H1 (cell line): ENCODE data around the gene KLHL30. TPM values are rescaled to one million over a fixed set of nuclear protein-coding genes. Genes with fewer than 3 reads are reported as not detected.

Experiments
- BACH1 ChIP-seq: IDR thresholded peaks from 2 replicates; pipeline ENCODE4 v1.6.1; 2012; ENCODE audit warnings: low read length, improper control_type of control experiment
- BCL11A ChIP-seq, 2 experiments: IDR thresholded peaks; one replicate each; pipeline ENCODE4 v1.6.1; 2011; ENCODE audit warnings: low read depth in 2 of 2, low read length in 2 of 2, mild to moderate bottlenecking in 2 of 2
- CTCF ChIP-seq, 3 experiments: IDR thresholded peaks; 1 replicate in 2 of 3; 2 replicates in 1 of 3; pipeline versions ENCODE4 v1.5.1 to v1.6.1; 2011; ENCODE audit warnings: low read length in 3 of 3, mild to moderate bottlenecking in 3 of 3, inconsistent platforms in 2 of 3, low read depth in 1 of 3, moderate library complexity in 1 of 3; ENCODE audit not compliant: insufficient read depth in 1 of 3; ENCODE audit errors: control extremely low read depth in 1 of 3
- JUN ChIP-seq: IDR thresholded peaks from 2 replicates; pipeline ENCODE4 v1.6.1; 2011; ENCODE audit warnings: low read depth, mild to moderate bottlenecking, improper control_type of control experiment, low read length
- RBBP5 ChIP-seq: IDR thresholded peaks from 2 replicates; pipeline ENCODE4 v1.7.1; 2012; ENCODE audit warnings: low read depth, mild to moderate bottlenecking, inconsistent platforms, low read length, moderate library complexity, borderline replicate concordance
- polyA plus RNA-seq, 7 experiments: library from polyadenylated mRNA; depleted of rRNA in 3 of 7; stranded (reverse) in 5 of 7; unstranded in 2 of 7; fragments of >200 nt in 5 of 7; fragments of 200-250 nt in 2 of 7; gene quantifications; 1 replicate in 5 of 7; 2 replicates in 1 of 7; 4 replicates in 1 of 7; pipeline versions ENCODE4 v1.2.1 to v1.2.3, GENCODE V29; 2011 to 2013; ENCODE audit warnings: missing spikeins in 2 of 7, mixed read lengths in 2 of 7
- total RNA-seq: library from RNA; stranded (reverse); fragmentation: NEBNext Ultra II Directional; extraction: Animal tissue kit (Norgen Biotek cat#: 25700); gene quantifications from 2 replicates; pipeline ENCODE4 v1.2.1, GENCODE V29; 2021

Gene KLHL30
- total and polyA plus RNA-seq, 2 of the 8 experiments (the other 6 are each of a cell fraction or from before 2014, with no cell fraction given), result not detected

- TF ChIP-seq CTCF (IDR thresholded peaks at IDR 0.05; ENCODE audit: control extremely low read depth in 1 of 3, insufficient read depth in 1 of 3, low read depth in 1 of 3, low read length in 3 of 3) (no peak), RBBP5 (no peak), JUN (no peak), BACH1 (no peak), BCL11A (IDR thresholded peaks at IDR 0.05; ENCODE audit: low read depth in 2 of 2, low read length in 2 of 2) (no peak)
These were observed 52.0 kb downstream of the KLHL30 start (continued) for GRCh38 chr2:238190445-238190844.

Other genes with a start within 250 kb of the KLHL30 start
- gene UBE2F, start 171.7 kb upstream of the KLHL30 start, total RNA-seq, result 59.8 and 61.9 TPM in 2 replicates
- gene UBE2F, start 171.7 kb upstream of the KLHL30 start, polyA plus RNA-seq (2011; rRNA removed), result 43.3 and 48.4 TPM in 2 replicates
- 79.0 and 83.7 TPM in 2 replicates for gene SCLY, start 77.7 kb upstream of the KLHL30 start, total RNA-seq
- 79.5 and 111 TPM in 2 replicates for gene SCLY, start 77.7 kb upstream of the KLHL30 start, polyA plus RNA-seq (2011; rRNA removed)
- 1.3 and 1.8 TPM in 2 replicates for gene ESPNL, start 38.3 kb upstream of the KLHL30 start, total RNA-seq
- 0.68 and 1.6 TPM in 2 replicates for gene ESPNL, start 38.3 kb upstream of the KLHL30 start, polyA plus RNA-seq (2011; rRNA removed)
- 1.8 and 2.5 TPM in 2 replicates for gene ERFE, start 20.3 kb downstream of the KLHL30 start, total RNA-seq
- gene ERFE, start 20.3 kb downstream of the KLHL30 start, polyA plus RNA-seq (2011; rRNA removed), result 3.6 and 5.1 TPM in 2 replicates
- gene ILKAP, start 65.0 kb downstream of the KLHL30 start, total RNA-seq, result 30.4 and 33.8 TPM in 2 replicates
- 23.5 and 29.4 TPM in 2 replicates for gene ILKAP, start 65.0 kb downstream of the KLHL30 start, polyA plus RNA-seq (2011; rRNA removed)
- gene HES6, start 101.4 kb downstream of the KLHL30 start, total RNA-seq, result 35.2 and 36.3 TPM in 2 replicates
- 32.6 and 58.9 TPM in 2 replicates for gene HES6, start 101.4 kb downstream of the KLHL30 start, polyA plus RNA-seq (2011; rRNA removed)
- gene PER2, start 149.9 kb downstream of the KLHL30 start, total RNA-seq, result 5.5 TPM in 2 replicates
- 0.91 and 0.99 TPM in 2 replicates for gene PER2, start 149.9 kb downstream of the KLHL30 start, polyA plus RNA-seq (2011; rRNA removed)
- gene TRAF3IP1, start 181.8 kb downstream of the KLHL30 start, total RNA-seq, result 15.9 and 17.5 TPM in 2 replicates
- gene TRAF3IP1, start 181.8 kb downstream of the KLHL30 start, polyA plus RNA-seq (2011; rRNA removed), result 2.3 and 2.8 TPM in 2 replicates